ENCODE results near the gene GRIK1. TPM values are rescaled to one million over a fixed set of nuclear protein-coding genes. Genes with fewer than 3 reads are reported as not detected.

Gene GRIK1
- total RNA-seq, 1 experiment from 2014 or later = not detected

DNA sequence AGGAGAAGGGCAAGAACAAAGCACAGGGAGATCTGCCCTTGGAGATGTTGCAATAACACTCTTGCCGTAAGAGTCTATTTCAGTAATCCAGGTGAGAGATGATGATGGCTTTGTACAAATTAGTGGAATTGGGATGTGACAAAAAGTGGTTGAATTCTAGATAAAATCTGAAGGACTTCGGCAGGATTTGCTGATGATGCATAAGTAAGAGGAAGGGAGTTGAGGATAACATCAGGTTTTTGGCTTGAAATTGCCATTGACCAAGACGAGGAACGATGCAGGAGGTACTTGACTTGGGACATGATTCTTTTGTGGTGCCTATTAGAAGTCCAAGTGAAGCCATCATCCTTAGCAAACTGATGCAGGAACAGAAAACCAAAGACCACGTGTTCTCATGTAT lies 238.1 kb downstream of the GRIK1 start:
- no TSS peak for BruUV-seq (replicated peaks)
- POLR2A ChIA-PET (ENCODE audit: unreplicated experiment) = no interaction called here

GRCh38 chr21:29697555-29698193 lies 242.1 kb downstream of the GRIK1 start:
- no peaks in the 10 kb centered on the region for H3K27me3 ChIP-seq (ENCODE audit: insufficient read depth, low read depth)
- H3K9me3 ChIP-seq (ENCODE audit: insufficient read depth, low read depth) = no peaks in the 10 kb centered on the region
- H3K4me1 ChIP-seq (replicated peaks; ENCODE audit: insufficient read depth) = no peaks in the 10 kb centered on the region
- no TSS peak for BruUV-seq (replicated peaks)
- intact Hi-C loops (cut with micrococcal nuclease; ENCODE audit: unreplicated experiment) = no loop called here
- no peaks in the 10 kb centered on the region for H3F3A ChIP-seq (ENCODE audit: insufficient read depth, low read depth)
- no peaks in the 10 kb centered on the region for H3K9me2 ChIP-seq (ENCODE audit: insufficient read depth)
- ChIA-PET CTCF (no interaction called here), POLR2A (ENCODE audit: unreplicated experiment) (no interaction called here)
- no peak overlapping the region for H3K4me2 ChIP-seq
- H4K20me1 ChIP-seq (ENCODE audit: insufficient read depth) = no peaks in the 10 kb centered on the region
- no peaks in the 10 kb centered on the region for H3K79me2 ChIP-seq (ENCODE audit: low read depth)
- TF ChIP-seq, protein P1, sequence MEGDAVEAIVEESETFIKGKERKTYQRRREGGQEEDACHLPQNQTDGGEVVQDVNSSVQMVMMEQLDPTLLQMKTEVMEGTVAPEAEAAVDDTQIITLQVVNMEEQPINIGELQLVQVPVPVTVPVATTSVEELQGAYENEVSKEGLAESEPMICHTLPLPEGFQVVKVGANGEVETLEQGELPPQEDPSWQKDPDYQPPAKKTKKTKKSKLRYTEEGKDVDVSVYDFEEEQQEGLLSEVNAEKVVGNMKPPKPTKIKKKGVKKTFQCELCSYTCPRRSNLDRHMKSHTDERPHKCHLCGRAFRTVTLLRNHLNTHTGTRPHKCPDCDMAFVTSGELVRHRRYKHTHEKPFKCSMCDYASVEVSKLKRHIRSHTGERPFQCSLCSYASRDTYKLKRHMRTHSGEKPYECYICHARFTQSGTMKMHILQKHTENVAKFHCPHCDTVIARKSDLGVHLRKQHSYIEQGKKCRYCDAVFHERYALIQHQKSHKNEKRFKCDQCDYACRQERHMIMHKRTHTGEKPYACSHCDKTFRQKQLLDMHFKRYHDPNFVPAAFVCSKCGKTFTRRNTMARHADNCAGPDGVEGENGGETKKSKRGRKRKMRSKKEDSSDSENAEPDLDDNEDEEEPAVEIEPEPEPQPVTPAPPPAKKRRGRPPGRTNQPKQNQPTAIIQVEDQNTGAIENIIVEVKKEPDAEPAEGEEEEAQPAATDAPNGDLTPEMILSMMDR (conservative IDR thresholded peaks at IDR 0.05) = no peak
- no peak for TF ChIP-seq EZH2 (IDR thresholded peaks at IDR 0.05; ENCODE audit: low read depth)
- no peak overlapping the region for H3K27ac ChIP-seq
- H3K4me3 ChIP-seq = no peak overlapping the region
- no peak overlapping the region for H2AFZ ChIP-seq
- DNase-seq = no peak
- H3K36me3 ChIP-seq (ENCODE audit: low read depth) = no peaks in the 10 kb centered on the region

More for the DNA sequence above, 238.1 kb downstream of the GRIK1 start:
- TF ChIP-seq, protein P1 (conservative IDR thresholded peaks at IDR 0.05) = no peak
- TF ChIP-seq EZH2 (IDR thresholded peaks at IDR 0.05; ENCODE audit: low read depth) = no peak
- CTCF ChIA-PET = no interaction called here
- no peak overlapping the region for H3K4me2 ChIP-seq
- no peaks in the 10 kb centered on the region for H3F3A ChIP-seq (ENCODE audit: insufficient read depth, low read depth)
- intact Hi-C loops (cut with micrococcal nuclease; ENCODE audit: unreplicated experiment) = no loop called here
- H3K4me1 ChIP-seq (replicated peaks; ENCODE audit: insufficient read depth) = no peaks in the 10 kb centered on the region
- H3K9me3 ChIP-seq (ENCODE audit: insufficient read depth, low read depth) = no peaks in the 10 kb centered on the region
- no peaks in the 10 kb centered on the region for H3K27me3 ChIP-seq (ENCODE audit: insufficient read depth, low read depth)
- H2AFZ ChIP-seq = no peak overlapping the region
- DNase-seq = no peak
- H3K27ac ChIP-seq = no peak overlapping the region
- no peaks in the 10 kb centered on the region for H3K36me3 ChIP-seq (ENCODE audit: low read depth)
- H3K4me3 ChIP-seq = no peak overlapping the region
- H3K9me2 ChIP-seq (ENCODE audit: insufficient read depth) = no peaks in the 10 kb centered on the region
- no peaks in the 10 kb centered on the region for H3K79me2 ChIP-seq (ENCODE audit: low read depth)
- H4K20me1 ChIP-seq (ENCODE audit: insufficient read depth) = no peaks in the 10 kb centered on the region

DNA sequence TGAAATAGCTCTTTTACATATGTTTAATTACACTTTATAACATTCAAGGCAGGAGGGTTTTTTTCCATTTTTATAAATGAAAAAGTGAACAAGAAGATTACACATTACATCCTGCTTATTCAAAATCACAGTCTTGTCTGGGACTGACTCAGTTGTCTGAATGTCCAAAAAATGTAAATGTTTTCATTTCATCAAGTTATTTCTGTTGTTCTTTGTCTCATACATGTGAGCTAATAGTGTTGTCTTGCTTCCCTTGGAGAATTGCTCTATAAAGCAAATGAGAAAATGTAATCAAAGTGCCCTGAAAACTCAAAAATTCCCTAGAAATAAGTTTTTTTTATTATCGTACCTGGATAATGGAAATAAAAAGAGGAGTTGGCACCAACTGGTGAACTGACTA lies 242.9 kb downstream of the GRIK1 start:
- H3K9me2 ChIP-seq (ENCODE audit: insufficient read depth) = no peaks in the 10 kb centered on the region
- no peak for TF ChIP-seq EZH2 (IDR thresholded peaks at IDR 0.05; ENCODE audit: low read depth)
- TF ChIP-seq, protein P1 (conservative IDR thresholded peaks at IDR 0.05) = no peak
- no peaks in the 10 kb centered on the region for H3K36me3 ChIP-seq (ENCODE audit: low read depth)
- H2AFZ ChIP-seq = no peak overlapping the region
- no peak overlapping the region for H3K4me3 ChIP-seq
- no peaks in the 10 kb centered on the region for H4K20me1 ChIP-seq (ENCODE audit: insufficient read depth)
- no peaks in the 10 kb centered on the region for H3K9me3 ChIP-seq (ENCODE audit: insufficient read depth, low read depth)
- H3K27ac ChIP-seq = no peak overlapping the region
- no TSS peak for BruUV-seq (replicated peaks)
- H3K27me3 ChIP-seq (ENCODE audit: insufficient read depth, low read depth) = no peaks in the 10 kb centered on the region
- no peaks in the 10 kb centered on the region for H3K79me2 ChIP-seq (ENCODE audit: low read depth)
- no peak overlapping the region for H3K4me2 ChIP-seq
- CTCF ChIA-PET = no interaction called here
- intact Hi-C loops (cut with micrococcal nuclease; ENCODE audit: unreplicated experiment) = no loop called here
- DNase-seq = no peak
- no peaks in the 10 kb centered on the region for H3F3A ChIP-seq (ENCODE audit: insufficient read depth, low read depth)
- no peaks in the 10 kb centered on the region for H3K4me1 ChIP-seq (replicated peaks; ENCODE audit: insufficient read depth)
- POLR2A ChIA-PET (ENCODE audit: unreplicated experiment) = no interaction called here

Data from PC-9 (cell line).